Endothelial cell (in vitro differentiated cells): ENCODE data around the gene KIF26A. TPM values are rescaled to one million over a fixed set of nuclear protein-coding genes. Genes with fewer than 3 reads are reported as not detected.

Experiments used
- DNase-seq: peaks from one replicate; pipeline ENCODE4 v3.0.0; 2021; ENCODE audit warnings: low spot score
- H3K27ac Mint-ChIP-seq: one replicate; pipeline ENCODE4 v1.8.0; 2021; ENCODE audit warnings: mixed read lengths, inconsistent platforms; ENCODE audit not compliant: unreplicated experiment
- H3K27me3 Mint-ChIP-seq: one replicate; pipeline ENCODE4 v1.8.0; 2021; ENCODE audit warnings: mild to moderate bottlenecking, moderate library complexity, mixed read lengths, inconsistent platforms; ENCODE audit not compliant: unreplicated experiment
- H3K36me3 Mint-ChIP-seq: one replicate; pipeline ENCODE4 v1.8.0; 2021; ENCODE audit warnings: mild to moderate bottlenecking, low read depth, mixed read lengths, inconsistent platforms; ENCODE audit not compliant: unreplicated experiment
- H3K4me1 Mint-ChIP-seq: one replicate; pipeline ENCODE4 v1.8.0; 2021; ENCODE audit warnings: mild to moderate bottlenecking, mixed read lengths, inconsistent platforms; ENCODE audit not compliant: unreplicated experiment
- H3K4me3 Mint-ChIP-seq: one replicate; pipeline ENCODE4 v1.8.0; 2021; ENCODE audit warnings: mild to moderate bottlenecking, mixed read lengths, inconsistent platforms; ENCODE audit not compliant: unreplicated experiment
- H3K9me3 Mint-ChIP-seq: one replicate; pipeline ENCODE4 v1.8.0; 2021; ENCODE audit warnings: mixed read lengths, inconsistent platforms; ENCODE audit not compliant: unreplicated experiment
- total RNA-seq: library from RNA; stranded (reverse); fragmentation: NEBNext Ultra II Directional; extraction: Animal tissue kit (Norgen Biotek cat#: 25700); gene quantifications from one replicate; pipeline ENCODE4 v1.2.1, GENCODE V29; 2021; ENCODE audit not compliant: unreplicated experiment
- TF ChIP-seq, protein P1 (sequence below): fragments of 200-600 bp; sonication (generic); IDR thresholded peaks from one replicate; pipeline ENCODE4 v1.5.0; 2021; ENCODE audit warnings: antibody characterized with exemption; ENCODE audit not compliant: unreplicated experiment

KIF26A gene
- total RNA-seq, 1 donor from 2014 or later = 96.9 TPM

DNA sequence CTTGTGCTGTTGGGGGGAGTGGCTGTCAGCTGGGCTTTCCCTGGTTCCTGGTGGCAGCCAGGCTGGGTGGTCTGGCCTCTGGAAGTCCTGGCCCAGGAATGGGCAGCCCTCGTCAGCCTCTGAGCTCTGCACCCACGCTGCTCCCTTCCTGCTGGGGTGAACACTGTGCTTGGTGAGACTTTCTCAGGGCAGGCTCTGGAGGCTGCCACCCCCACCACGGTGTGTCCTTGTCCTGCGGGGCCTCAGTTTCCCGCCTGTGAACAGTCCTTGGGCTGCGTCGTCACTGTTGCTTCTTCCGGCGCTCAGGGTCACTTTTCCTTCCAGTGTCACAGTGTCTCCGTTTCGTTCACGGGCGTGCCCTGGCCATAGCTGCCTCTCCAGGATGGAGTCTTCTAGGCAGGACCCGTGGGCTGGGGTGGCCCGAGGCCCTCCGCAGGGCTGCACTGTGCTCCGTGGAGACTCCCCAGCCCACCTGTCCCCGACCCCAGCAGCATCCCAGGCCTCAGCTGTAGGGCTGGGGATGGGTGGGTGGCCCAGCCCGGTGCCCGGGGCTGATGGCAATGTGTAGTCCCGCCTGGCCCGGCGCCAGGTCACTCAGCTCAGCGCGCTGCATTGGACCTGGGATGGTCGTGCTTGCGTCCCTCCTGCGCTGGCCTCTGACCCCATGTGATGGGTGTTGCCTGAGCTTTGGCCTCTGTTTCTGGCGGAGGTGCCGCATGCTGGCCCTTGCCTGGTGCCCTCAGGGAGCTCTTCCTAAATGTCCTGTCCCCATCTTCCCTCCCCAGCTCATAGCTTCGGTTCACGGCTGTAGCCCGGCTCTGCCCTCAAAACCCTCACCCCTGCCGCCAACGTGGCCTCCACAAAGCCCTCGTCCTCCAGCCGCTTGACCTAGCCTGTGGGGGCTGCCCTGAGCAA, 6.8 kb downstream of the KIF26A start:
- peaks cover 30% of the 10 kb centered on the region for H3K4me1 Mint-ChIP-seq
- no peak overlapping the region for H3K27ac Mint-ChIP-seq
- DNase-seq = no peak
- peaks cover 9% of the 10 kb centered on the region for H3K36me3 Mint-ChIP-seq
- TF ChIP-seq, protein P1, sequence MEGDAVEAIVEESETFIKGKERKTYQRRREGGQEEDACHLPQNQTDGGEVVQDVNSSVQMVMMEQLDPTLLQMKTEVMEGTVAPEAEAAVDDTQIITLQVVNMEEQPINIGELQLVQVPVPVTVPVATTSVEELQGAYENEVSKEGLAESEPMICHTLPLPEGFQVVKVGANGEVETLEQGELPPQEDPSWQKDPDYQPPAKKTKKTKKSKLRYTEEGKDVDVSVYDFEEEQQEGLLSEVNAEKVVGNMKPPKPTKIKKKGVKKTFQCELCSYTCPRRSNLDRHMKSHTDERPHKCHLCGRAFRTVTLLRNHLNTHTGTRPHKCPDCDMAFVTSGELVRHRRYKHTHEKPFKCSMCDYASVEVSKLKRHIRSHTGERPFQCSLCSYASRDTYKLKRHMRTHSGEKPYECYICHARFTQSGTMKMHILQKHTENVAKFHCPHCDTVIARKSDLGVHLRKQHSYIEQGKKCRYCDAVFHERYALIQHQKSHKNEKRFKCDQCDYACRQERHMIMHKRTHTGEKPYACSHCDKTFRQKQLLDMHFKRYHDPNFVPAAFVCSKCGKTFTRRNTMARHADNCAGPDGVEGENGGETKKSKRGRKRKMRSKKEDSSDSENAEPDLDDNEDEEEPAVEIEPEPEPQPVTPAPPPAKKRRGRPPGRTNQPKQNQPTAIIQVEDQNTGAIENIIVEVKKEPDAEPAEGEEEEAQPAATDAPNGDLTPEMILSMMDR = no peak
- H3K4me3 Mint-ChIP-seq = peak overlapping the region; percentile 82
- H3K27me3 Mint-ChIP-seq = peaks cover 17% of the 10 kb centered on the region
- no peaks in the 10 kb centered on the region for H3K9me3 Mint-ChIP-seq

DNA sequence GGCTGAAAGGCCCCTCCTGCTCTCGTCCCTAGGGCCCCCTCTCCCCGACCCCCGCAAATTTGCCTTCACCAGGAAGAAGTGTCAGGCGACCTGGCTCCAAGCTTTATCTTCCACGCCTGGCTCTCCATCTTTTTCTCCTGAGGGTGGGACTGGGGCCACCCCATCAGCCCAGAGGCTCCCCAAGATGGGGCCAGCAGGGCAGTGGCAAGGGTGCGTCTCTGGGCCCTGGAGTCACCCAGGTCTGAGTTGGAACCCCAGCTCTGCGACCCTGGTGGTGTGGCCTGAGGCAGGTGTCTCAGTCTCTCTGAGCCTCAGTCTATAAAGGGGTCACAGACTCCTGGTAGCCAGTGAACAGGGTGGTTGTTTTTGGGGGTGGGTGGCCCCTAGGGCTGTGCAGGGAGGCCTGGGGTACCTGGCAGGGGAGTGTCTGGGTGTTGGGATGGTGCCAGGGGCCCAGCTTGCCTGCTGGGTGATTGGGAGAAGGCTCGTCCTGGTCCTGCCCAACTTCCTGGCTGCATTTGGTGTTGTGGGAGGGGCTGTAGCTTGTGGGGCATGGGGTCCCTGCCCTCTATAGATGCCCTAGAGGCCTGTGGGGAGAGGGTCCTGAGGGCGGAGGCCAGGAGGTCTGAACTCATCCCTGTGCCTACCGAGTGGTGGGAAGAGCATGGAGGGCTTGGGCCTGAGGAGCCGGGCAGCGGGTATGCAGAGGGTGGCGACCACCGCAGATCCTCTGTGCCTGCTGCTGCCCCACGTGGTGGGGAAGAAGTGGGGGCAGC, 7.6 kb downstream of the KIF26A start:
- Mint-ChIP-seq H3K4me3 (no peak overlapping the region), H3K36me3 (peaks cover 9% of the 10 kb centered on the region), H3K27me3 (peaks cover 16% of the 10 kb centered on the region), H3K4me1 (peaks cover 27% of the 10 kb centered on the region), H3K9me3 (no peaks in the 10 kb centered on the region), H3K27ac (no peak overlapping the region)
- no peak for DNase-seq
- TF ChIP-seq, protein P1 = no peak

DNA sequence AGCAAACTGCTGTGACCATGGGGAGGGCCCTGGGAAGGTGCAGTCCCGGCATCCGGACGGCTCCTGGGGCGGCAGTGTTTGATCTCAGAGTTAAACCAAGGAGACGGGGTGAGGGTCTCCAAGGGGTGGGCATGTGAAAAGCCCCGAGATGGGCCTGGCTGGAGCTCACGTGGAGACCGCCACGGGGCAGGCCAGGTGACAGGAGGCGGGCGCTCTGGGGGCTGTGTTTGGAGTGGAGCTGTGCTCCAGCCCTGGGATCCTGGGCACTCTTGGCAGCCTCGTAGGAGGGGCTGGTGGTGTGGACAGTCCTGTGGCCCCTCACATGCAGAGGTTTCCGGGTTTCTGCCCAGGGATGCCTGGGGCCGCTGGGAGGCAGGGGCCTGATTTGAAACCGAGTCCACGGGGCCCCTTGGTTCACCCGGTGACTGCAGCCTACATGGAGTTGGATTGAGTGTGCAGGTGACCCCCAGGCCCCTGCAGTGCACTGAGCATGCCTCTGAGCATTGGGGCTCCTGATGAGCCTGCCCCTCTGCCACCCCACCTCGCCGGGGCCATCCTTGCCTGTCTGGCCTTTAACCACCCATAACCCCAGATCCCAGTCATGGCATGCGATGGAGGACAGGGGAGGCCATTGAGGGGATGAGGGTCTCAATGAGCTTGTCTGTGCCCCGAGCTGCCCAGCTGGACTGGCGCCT, 8.4 kb downstream of the KIF26A start:
- H3K36me3 Mint-ChIP-seq = peaks cover 12% of the 10 kb centered on the region
- no peak overlapping the region for H3K27ac Mint-ChIP-seq
- H3K9me3 Mint-ChIP-seq = no peaks in the 10 kb centered on the region
- H3K4me1 Mint-ChIP-seq = peaks cover 25% of the 10 kb centered on the region
- TF ChIP-seq, protein P1 = no peak
- H3K4me3 Mint-ChIP-seq = no peak overlapping the region
- peaks cover 15% of the 10 kb centered on the region for H3K27me3 Mint-ChIP-seq
- DNase-seq = no peak

DNA sequence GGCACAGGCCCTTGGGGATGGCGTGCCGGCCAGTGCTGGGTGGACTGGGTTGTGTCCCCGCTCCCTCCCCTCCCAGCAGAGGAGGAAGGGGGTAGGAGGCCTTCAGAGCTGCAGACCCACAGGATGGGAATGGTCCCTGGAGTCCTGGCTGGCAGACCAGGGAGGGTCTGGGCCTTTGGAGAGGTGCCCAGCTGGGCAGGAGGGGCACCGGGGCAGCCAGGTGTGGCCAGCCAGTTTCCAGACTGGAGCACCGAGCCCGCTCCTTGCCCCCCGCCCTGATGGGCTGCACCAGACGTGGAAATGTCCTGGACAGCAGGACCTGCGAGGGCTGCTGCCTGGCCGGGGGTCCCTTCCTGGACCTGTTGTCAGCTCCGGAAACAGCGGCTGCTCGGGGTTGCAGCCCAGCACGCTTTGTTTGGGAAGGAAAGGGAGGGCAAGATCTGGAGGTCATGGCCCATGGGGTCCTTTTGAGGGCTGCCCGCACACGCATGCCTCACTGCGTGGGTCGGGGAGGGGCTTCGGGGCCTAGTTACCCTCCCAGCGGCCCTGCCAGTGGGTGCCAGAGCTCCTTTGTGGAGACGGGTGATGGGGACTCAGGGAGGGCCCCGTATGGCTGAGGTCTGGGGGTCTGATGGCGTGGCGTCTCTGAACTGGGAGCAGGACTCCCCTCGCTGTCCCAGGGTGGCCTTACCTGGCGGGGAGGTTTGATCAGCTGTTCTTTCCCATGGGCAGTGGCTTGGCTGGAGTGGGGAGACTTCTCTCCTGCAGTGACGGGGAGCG, 9.1 kb downstream of the KIF26A start:
- TF ChIP-seq, protein P1 = no peak
- H3K27me3 Mint-ChIP-seq = peaks cover 12% of the 10 kb centered on the region
- H3K4me1 Mint-ChIP-seq = peaks cover 25% of the 10 kb centered on the region
- no peak overlapping the region for H3K4me3 Mint-ChIP-seq
- H3K36me3 Mint-ChIP-seq = peaks cover 12% of the 10 kb centered on the region
- H3K27ac Mint-ChIP-seq = peak overlapping the region; percentile 83
- no peak for DNase-seq
- no peaks in the 10 kb centered on the region for H3K9me3 Mint-ChIP-seq
